Pancreas (tissue), 10 donors: Measurements from ENCODE around the gene S1PR5. TPM values are rescaled to one million over a fixed set of nuclear protein-coding genes. Genes with fewer than 3 reads are reported as not detected.
A peak's percentile ranks its signal among the peaks of the same experiment; 100 is the strongest.
"Not testable (repeated sequence)": the region's sequence is repeated elsewhere in the genome, so short reads cannot be mapped to it uniquely, and the experiment has no call there.

Experiments
- ATAC-seq, 4 donors: fragments of 200-7000 bp; cut with Tn5 transposase; one replicate each; pipeline versions ENCODE4 v1.8.0 to v1.9.1; 2020; ENCODE audit warnings: mild to moderate bottlenecking in 4 of 4, moderate library complexity in 4 of 4
- DNase-seq, 6 donors: peaks; one replicate each; pipeline ENCODE4 v3.0.0-alpha.2; 2020
- FAIRE-seq: peaks from 2 replicates; lab custom pipeline; 2012; peaks lifted over from hg19 to GRCh38; lab: Jason Lieb, UNC
- H3K27ac ChIP-seq, 4 donors: fragments of 200-600 bp; sonication (generic); 1 replicate in 3 of 4; 2 replicates in 1 of 4; pipeline versions ENCODE4 v1.5.0 to v1.8.0; 2020
- H3K27me3 ChIP-seq, 4 donors: fragments of 200-600 bp; one replicate each; pipeline ENCODE4 v1.8.0; 2021
- H3K36me3 ChIP-seq, 3 donors: fragments of 200-600 bp; sonication (generic) in 1 of 3; one replicate each; pipeline versions ENCODE4 v1.5.0 to v1.8.0; 2020 to 2021
- H3K4me1 ChIP-seq, 3 donors: fragments of 200-600 bp; one replicate each; pipeline ENCODE4 v1.8.0; 2021
- H3K4me3 ChIP-seq, 4 donors: fragments of 200-600 bp; sonication (generic) in 2 of 4; one replicate each; pipeline versions ENCODE4 v1.5.0 to v1.8.0; 2020 to 2021
- H3K9me3 ChIP-seq, 4 donors: fragments of 200-600 bp; one replicate each; pipeline ENCODE4 v1.8.0; 2021
- CTCF ChIP-seq, 4 donors: fragments of 200-600 bp; sonication (generic) in 3 of 4; IDR thresholded peaks; one replicate each; pipeline versions ENCODE4 v1.5.0 to v1.8.0; 2021; ENCODE audit warnings: antibody characterized with exemption in 4 of 4
- WGBS, 2 donors: extraction: QIAGEN DNeasy Blood & Tissue Kit; methylation state at CpG; one replicate each; pipeline ENCODE4 v1.1.7; 2013; 5-methylcytosine and 5-hydroxymethylcytosine counted together
- intact Hi-C, 3 donors: fragments of 100-400 bp; cut with DNase I; formaldehyde crosslinking; loops; one replicate each; pipeline versions ENCODE4 v1.11.1 to v1.14.2; 2022
- polyA plus RNA-seq, 2 donors: library from polyadenylated mRNA; stranded (reverse); fragments of 200-250 nt; gene quantifications; one replicate each; pipeline ENCODE4 v1.2.3, GENCODE V29; 2013
- total RNA-seq, 6 donors: library from RNA; stranded (reverse); fragmentation: NEBNext Ultra II Directional in 4 of 6; extraction: Animal tissue kit (Norgen Biotek cat#: 25700) in 4 of 6; gene quantifications; one replicate each; pipeline versions ENCODE4 v1.2.1 to v1.2.4, GENCODE V29; 2021 to 2023
- donor health status: healthy with polysubstance abuse.
- donor health status: DM: no; HTN: no; CAD: no; lungs with moderate emphysema.
- donor health status: DM: no; HTN: no; CAD: no.
- donor health status: control.
- donor health status: control.
- donor health status: Bipolar disorder and iron deficiency.
- donor health status: DM: yes; HTN: yes; CAD: no.
- donor health status: DM: no; HTN: no; CAD: no.
- donor health status: DM: no; HTN: no; CAD: no.
- donor health status: DM: yes; HTN: yes; CAD: no.

Gene S1PR5
- total and polyA plus RNA-seq, 8 donors, result 0.21 to 1.3 (median 0.53) TPM

GRCh38 chr19:10543059-10543419 is 25.8 kb upstream of the S1PR5 start:
- Histone ChIP-seq H3K27ac (peak overlapping the region; percentile 74 to 86 (median 83)), H3K36me3 (peaks cover 0 to 8% (median 0%) of the 10 kb centered on the region in 3 donors), H3K4me3 (peak overlapping the region in 2 of 4 donors; percentile 86 to 98), H3K9me3 (no peaks in the 10 kb centered on the region), H3K4me1 (peaks cover 0 to 12% (median 0%) of the 10 kb centered on the region in 3 donors), H3K27me3 (no peaks in the 10 kb centered on the region)
- ATAC-seq, result peak; percentile 14 to 47 (median 20)
- intact Hi-C loops, result no loop called here
- FAIRE-seq, result no peak
- no peak for DNase-seq
- WGBS, 2 donors, result 44 to 47% methylated on average over 8 of the region's 8 CpGs
- no peak for TF ChIP-seq CTCF (IDR thresholded peaks at IDR 0.05)

GRCh38 chr19:10539016-10539415 is 21.8 kb upstream of the S1PR5 start:
- FAIRE-seq, H3K4me3 ChIP-seq, intact Hi-C loops, DNase-seq, H3K27ac ChIP-seq, H3K9me3 ChIP-seq, H3K27me3 ChIP-seq, H3K36me3 ChIP-seq, H3K4me1 ChIP-seq, ATAC-seq: not testable (repeated sequence)
- WGBS, 2 donors, result 73 to 83% methylated on average over 9 of the region's 9 CpGs

- Histone ChIP-seq H3K27me3 (no peaks in the 10 kb centered on the region), H3K4me1 (peaks cover 0 to 3% (median 0%) of the 10 kb centered on the region in 3 donors), H3K27ac (no peak overlapping the region), H3K4me3 (no peak overlapping the region), H3K36me3 (no peaks in the 10 kb centered on the region), H3K9me3 (no peaks in the 10 kb centered on the region)
- 72 to 79% methylated on average over 20 of the region's 20 CpGs for WGBS, 2 donors
- FAIRE-seq, result no peak
- intact Hi-C loops, result no loop called here
- no peak for TF ChIP-seq CTCF (IDR thresholded peaks at IDR 0.05)
- no peak for ATAC-seq
- DNase-seq, result no peak
These were observed 21.1 kb upstream of the S1PR5 start for GRCh38 chr19:10538204-10538983.

GRCh38 chr19:10537668-10538067 is 20.4 kb upstream of the S1PR5 start:
- no peak overlapping the region for H3K4me3 ChIP-seq
- no peaks in the 10 kb centered on the region for H3K27me3 ChIP-seq
- ATAC-seq, result no peak
- TF ChIP-seq CTCF (IDR thresholded peaks at IDR 0.05), result no peak
- no peaks in the 10 kb centered on the region for H3K36me3 ChIP-seq
- DNase-seq, result no peak
- no peak overlapping the region for H3K27ac ChIP-seq
- intact Hi-C loops, result no loop called here
- no peaks in the 10 kb centered on the region for H3K9me3 ChIP-seq
- no peak for FAIRE-seq
- 73 to 80% methylated on average over 11 of the region's 11 CpGs for WGBS, 2 donors
- H3K4me1 ChIP-seq, result no peaks in the 10 kb centered on the region

GRCh38 chr19:10535613-10536012 is 18.4 kb upstream of the S1PR5 start:
- no peak for ATAC-seq
- DNase-seq, result no peak
- 55 to 70% methylated on average over 6 of the region's 6 CpGs for WGBS, 2 donors

More at GRCh38 chr19:10535613-10536012, 18.4 kb upstream of the S1PR5 start:
- no peak for FAIRE-seq
- intact Hi-C loops, result no loop called here
- Histone ChIP-seq H3K9me3 (no peaks in the 10 kb centered on the region), H3K36me3 (no peaks in the 10 kb centered on the region), H3K4me1 (no peaks in the 10 kb centered on the region), H3K4me3 (no peak overlapping the region), H3K27me3 (no peaks in the 10 kb centered on the region), H3K27ac (no peak overlapping the region)
- no peak for TF ChIP-seq CTCF (IDR thresholded peaks at IDR 0.05)
